T-helper 2 cell treated with Interferon-gamma antibody and Interleukin-4, amounts not matched to agents 100 ng/mL and 5 ng/mL, for 36 hours (primary cell): Measurements from ENCODE around the gene TENM4. TPM values are rescaled to one million over a fixed set of nuclear protein-coding genes. Genes with fewer than 3 reads are reported as not detected.
"Not testable (repeated sequence)": the region's sequence is repeated elsewhere in the genome, so short reads cannot be mapped to it uniquely, and the experiment has no call there.

ENCODE experiments used
- intact Hi-C: fragments of 100-400 bp; cut with micrococcal nuclease; formaldehyde crosslinking; loops from one replicate; pipeline ENCODE4 v1.15.1; 2023
- total RNA-seq: library from RNA; stranded (reverse); gene quantifications from 2 replicates; pipeline ENCODE4 v1.2.3, GENCODE V29; 2022

Gene TENM4
- total RNA-seq, 1 donor from 2014 or later, result not detected

DNA sequence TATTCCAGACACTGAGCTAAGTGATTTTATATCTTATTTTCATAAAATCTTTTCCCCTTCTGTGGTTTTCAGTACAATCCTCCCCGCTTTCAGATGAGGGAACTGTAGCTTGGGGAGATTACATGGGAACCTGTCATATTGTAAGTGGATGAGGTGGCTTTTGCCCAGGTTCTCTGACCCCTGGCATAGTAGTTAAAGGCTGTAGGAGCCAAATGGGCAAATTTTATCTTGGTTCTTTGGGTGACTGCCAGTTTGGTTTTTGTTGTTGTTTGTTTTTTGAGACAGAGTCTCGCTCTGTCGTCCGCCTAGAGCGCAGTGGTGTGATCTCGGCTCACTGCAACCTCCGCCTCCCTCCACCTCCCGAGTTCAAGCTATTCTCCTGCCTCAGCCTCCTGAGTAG is 454.5 kb downstream of the TENM4 start:
- intact Hi-C loops, result no loop called here

GRCh38 chr11:78985663-78986062 is 455.2 kb downstream of the TENM4 start:
- intact Hi-C loops, result no loop called here

- intact Hi-C loops, result no loop called here
These were observed 458.4 kb downstream of the TENM4 start for GRCh38 chr11:78982473-78982872.

DNA sequence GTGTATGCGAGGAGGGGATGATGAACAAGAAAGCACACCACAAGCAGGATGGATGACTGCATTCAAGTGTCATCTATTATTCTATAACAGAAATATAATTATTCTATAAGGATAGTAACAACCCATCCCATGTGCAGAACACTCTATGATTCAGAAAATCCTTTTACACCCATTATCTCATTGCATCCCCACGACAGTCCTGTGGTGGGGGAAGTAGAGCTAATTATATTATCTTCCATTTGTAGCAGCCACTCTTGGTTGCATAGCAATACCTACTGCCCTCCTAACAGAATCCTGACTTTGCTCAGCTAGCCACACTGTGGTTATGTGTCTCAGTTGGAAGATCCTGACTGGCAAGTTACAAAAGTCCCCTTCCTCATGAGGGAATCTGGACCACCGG is 459.7 kb downstream of the TENM4 start:
- intact Hi-C loops, result no loop called here

GRCh38 chr11:78978831-78979230 is 462.0 kb downstream of the TENM4 start:
- intact Hi-C loops, result no loop called here

DNA sequence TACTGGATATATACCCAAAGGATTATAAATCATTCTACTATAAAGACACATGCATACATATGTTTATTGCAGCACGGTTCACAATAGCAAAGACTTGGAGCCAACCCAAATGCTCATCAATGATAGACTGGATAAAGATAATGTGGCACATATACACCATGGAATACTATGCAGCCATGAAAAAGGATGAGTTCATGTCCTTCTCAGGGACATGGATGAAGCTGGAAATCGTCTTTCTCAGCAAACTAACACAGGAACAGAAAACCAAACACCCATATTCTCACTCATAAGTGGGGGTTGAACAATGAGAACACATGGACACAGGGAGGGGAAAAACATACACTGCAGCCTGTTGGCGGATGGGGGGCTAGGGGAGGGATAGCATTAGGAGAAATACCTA is 463.0 kb downstream of the TENM4 start:
- intact Hi-C loops, result not testable (repeated sequence)

DNA sequence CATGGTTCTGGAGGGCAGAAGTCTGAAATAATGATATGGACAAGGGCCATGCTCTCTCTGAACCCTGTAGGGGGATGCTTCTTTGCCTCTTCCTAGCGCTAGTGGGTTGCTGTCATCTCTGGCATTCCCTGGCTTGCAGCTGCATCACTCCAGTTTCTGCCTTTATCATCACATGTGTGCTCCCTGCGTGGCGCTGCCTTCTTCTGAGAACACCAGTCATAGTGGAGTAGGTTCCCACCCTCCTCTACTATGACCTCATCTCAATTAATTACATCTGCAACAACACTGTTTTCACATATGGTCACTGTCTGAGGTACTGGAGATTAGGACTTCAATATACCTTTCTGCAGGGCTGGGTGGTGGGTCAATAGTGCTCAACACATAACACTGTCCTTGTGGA is 463.8 kb downstream of the TENM4 start:
- intact Hi-C loops, result no loop called here

DNA sequence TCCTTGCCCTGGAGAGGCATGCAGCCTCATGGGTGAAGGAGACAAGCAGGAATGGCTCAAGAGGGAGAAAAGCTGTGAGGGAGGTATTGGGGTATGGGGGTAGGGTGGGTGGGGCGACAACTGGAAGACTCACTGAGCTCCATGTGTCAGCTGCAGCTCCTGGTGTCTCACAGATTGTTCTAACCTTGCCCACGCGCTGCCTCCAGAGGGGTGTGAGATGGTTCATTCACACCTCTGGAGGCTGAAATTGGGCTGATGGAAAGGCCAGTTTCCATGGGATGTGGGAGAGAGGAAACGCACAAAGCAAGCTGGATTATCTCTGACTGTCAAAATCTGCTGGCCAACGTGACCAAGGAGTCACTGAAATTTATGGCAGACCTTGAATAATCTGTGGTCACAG is 465.7 kb downstream of the TENM4 start:
- intact Hi-C loops, result no loop called here

DNA sequence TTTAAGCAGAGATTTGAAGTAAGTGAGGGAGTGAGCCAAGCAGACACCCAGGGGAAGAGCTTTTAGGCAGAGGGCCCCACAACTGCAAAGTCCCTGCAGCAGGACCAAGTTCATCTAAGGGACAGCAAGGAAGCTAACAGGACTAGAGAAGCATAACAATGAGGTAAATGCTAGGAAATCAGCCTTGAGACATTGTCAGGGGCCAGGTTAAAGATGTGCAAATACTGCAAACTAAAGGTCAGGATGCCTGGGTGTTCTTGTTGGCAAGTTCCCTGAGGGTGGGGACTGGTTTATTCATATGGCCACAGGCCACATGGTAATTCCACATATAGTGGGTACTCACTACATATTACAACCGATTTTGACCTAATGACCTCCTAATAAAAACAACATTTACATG is 467.0 kb downstream of the TENM4 start:
- intact Hi-C loops, result no loop called here

DNA sequence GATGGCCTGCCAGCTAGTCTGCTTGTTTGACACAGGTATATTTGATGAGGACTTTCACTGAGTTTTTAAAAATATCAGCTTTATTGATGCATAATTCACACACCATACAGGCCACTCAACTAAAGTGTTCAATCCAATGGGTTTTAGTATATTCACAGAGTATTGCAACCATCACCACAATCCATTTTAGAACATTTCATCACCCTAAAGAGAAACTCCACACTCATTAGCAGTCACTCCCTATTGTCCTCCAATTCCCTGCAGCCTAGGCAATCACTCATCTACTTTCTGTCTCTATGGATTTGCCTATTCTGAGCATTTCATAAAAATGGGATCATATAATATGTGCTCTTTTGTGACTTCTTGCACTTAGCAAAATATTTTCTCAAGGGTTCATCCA is 468.2 kb downstream of the TENM4 start:
- intact Hi-C loops, result no loop called here

GRCh38 chr11:78972177-78972576 is 468.7 kb downstream of the TENM4 start:
- intact Hi-C loops, result no loop called here

DNA sequence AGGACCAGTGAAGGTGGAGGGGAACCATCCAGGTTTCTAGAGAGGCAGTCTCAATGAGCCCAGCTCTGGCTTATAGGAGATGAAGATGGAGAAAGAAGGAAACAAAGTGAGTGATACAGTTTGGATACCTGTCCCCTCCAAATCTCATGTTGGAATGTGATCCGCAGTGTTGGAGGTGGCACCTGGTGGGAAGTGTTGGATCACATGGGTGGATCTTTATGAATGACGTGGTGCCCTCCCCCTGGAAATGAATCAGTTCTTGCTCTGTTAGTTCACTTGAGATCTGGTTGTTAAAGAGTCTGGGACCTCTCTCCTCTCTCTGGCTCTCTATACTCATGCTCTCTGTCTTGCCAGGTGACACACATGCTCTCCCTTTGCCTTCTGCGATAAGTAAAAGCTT is 473.0 kb downstream of the TENM4 start:
- intact Hi-C loops, result no loop called here

GRCh38 chr11:78965432-78965831 is 475.4 kb downstream of the TENM4 start:
- intact Hi-C loops, result no loop called here

DNA sequence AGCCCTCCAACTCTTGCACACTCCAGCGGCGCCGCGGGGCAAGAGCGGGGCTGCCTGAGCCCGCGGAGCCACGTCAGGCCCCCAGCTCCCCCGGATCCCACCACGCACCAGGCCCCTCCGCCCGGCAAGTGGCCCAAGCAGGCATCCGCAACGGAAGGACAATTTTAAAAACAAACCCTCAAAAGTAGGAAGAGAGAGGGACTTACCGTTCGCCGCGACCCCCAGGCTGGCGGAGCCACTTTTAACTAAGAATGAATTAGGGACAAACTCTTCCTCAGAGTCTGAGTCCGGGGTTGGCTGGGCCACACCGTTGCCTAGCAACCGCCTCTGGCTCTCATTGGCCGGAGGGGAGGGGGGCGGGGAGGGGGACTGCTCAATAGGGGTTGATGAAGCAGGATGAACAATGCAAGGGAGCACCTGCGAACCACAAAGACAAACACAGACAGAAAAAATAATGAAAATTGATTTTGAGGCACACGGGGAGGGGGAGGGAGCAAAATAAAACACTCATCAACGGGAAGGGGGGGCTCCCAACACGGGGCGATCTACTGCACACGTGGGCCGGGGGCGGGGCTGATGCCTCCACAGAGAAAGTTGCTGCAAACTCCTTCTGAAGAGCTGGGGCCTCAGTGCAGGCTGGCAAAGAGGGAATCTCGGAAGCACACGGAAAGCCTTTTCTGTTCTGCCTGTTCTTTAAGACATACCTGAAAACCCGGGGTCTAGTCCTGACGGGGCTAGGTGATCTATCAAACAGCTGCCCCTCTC is 478.7 kb downstream of the TENM4 start:
- intact Hi-C loops, result no loop called here

GRCh38 chr11:78961247-78961646 is 479.6 kb downstream of the TENM4 start:
- intact Hi-C loops, result no loop called here

DNA sequence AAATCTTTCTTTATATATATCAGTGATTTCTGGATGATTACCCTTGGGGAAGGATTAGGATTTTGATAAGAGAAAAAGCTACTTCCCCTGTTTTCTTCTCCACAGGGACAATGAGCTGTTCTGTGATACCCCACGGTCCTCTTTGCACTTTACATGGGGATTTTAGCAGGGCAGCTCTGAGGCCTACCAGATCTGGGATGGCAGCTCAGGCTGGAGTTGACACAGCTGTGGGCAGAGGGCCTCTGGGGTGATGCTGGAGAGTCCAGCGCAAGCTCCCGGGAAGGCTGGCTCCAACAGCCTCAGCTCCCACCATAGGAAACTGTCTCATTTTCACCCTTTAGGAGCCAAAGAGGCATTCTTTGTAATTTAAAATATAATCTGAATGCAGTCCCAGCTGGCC is 482.4 kb downstream of the TENM4 start:
- intact Hi-C loops, result no loop called here

GRCh38 chr11:78957476-78958245 is 483.2 kb downstream of the TENM4 start:
- intact Hi-C loops, result no loop called here

GRCh38 chr11:78954696-78955095 is 486.1 kb downstream of the TENM4 start:
- intact Hi-C loops, result no loop called here

DNA sequence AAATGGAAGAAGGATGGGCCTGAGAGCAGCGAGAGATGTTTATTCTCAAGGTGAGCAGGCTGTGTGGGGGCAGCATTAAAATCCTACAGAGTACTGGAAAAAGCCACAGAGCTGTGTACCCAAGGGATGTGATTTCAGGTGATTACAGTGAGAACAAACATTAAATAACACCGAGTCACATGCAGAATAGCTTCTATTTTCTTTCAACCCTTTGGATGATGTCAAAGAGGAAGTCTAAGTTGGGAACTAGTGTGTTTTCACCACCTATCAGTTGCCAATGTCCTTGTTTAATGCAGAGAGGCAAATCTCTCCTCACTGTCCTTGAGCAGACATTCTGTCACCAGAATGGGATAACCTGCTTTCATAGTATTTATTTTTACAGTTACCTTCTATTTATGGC is 486.6 kb downstream of the TENM4 start:
- intact Hi-C loops, result no loop called here

- intact Hi-C loops, result no loop called here
These were observed 487.9 kb downstream of the TENM4 start for GRCh38 chr11:78952890-78953289.

DNA sequence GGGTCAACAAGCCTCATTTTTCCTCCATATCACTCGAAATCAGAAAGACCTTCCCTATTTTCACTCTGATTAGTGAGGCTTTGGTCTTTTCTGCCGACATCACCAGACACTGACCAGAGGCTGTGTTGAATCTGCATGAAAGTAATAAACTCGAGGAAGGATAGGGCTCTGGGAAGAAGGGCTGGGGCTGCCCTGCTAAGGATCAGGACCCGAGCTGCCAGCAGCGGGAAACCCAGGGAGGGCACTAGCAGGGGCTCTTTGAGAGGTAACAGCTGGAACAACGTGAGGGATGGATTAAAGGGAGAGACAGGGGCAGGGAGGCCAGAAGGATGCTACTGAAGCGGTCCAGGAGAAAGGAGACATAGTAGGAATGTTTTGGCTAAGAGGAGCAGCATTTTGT is 488.7 kb downstream of the TENM4 start:
- intact Hi-C loops, result no loop called here

DNA sequence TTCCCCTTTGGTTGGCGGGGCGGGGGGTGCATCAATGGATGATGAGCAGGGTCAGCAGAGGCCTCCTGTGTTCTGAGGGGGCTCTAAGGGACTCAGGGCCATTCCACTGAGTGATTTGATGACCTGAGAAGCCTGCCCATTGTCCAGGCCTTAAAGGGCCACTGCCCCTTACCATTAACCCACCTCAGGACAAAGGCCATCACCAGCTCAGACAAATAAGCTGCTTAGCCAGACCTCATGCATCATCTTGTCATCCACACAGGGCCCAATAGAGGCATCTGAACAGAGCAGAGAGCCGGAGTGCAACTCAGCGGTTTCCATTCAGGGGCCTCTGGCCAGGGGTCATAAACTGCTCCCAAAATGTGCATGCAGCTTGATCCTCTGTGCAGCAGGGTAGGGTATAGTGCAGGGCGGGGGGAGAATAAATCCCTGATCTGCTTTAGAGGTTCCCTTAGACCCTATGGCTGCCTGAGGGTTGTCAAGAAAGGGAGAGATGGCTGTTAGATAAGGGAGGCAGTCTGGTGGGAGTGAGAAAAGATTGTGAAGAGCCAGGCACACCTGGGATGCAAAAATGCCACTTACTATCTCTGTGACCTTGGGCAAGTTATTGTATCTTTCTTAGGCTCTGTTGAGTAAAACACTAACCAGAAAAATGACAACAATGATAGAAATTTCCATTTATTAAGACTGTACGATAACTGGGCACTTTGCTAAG is 490.7 kb downstream of the TENM4 start:
- intact Hi-C loops, result no loop called here
